RWPE2 (cell line): ENCODE data around the gene SEC24B.
"Not testable (repeated sequence)": the region's sequence is repeated elsewhere in the genome, so short reads cannot be mapped to it uniquely, and the experiment has no call there.

Experiments used
- ATAC-seq: fragments of 200-7000 bp; cut with Tn5 transposase; 3 replicates; pipeline ENCODE4 v1.9.1; 2021; ENCODE audit warnings: low read depth
- DNase-seq: peaks from one replicate; pipeline ENCODE4 v3.0.0-alpha.2; 2020; ENCODE audit warnings: low spot score
- H3K27ac ChIP-seq: fragments of 450-650 bp; 2 replicates; pipeline ENCODE4 v1.5.1; 2017; ENCODE audit warnings: mild to moderate bottlenecking; ENCODE audit not compliant: poor library complexity, severe bottlenecking
- H3K27me3 ChIP-seq: fragments of 250-450 bp; sonication (Bioruptor Pico); 2 replicates; pipeline ENCODE4 v1.5.1; 2021; ENCODE audit warnings: mild to moderate bottlenecking, moderate library complexity; ENCODE audit not compliant: insufficient read depth, poor library complexity, severe bottlenecking
- H3K36me3 ChIP-seq: fragments of 250-450 bp; sonication (Bioruptor Pico); 2 replicates; pipeline ENCODE4 v1.5.1; 2020; ENCODE audit warnings: low read depth, mild to moderate bottlenecking, moderate library complexity
- H3K4me1 ChIP-seq: fragments of 250-450 bp; sonication (Bioruptor Pico); 2 replicates; pipeline ENCODE4 v1.5.1; 2021; ENCODE audit warnings: mild to moderate bottlenecking, moderate library complexity; ENCODE audit not compliant: insufficient read depth, poor library complexity, severe bottlenecking
- H3K4me3 ChIP-seq: fragments of 250-450 bp; sonication (Bioruptor Pico); 2 replicates; pipeline ENCODE4 v1.5.1; 2021; ENCODE audit warnings: mild to moderate bottlenecking, moderate library complexity; ENCODE audit not compliant: severe bottlenecking
- H3K9me3 ChIP-seq: fragments of 250-450 bp; sonication (Bioruptor Pico); 2 replicates; pipeline ENCODE4 v1.5.1; 2021; ENCODE audit warnings: mild to moderate bottlenecking, moderate library complexity; ENCODE audit not compliant: severe bottlenecking
- CTCF ChIP-seq: fragments of 450-650 bp; IDR thresholded peaks from one replicate; pipeline ENCODE4 v1.5.1; 2017; ENCODE audit warnings: mild to moderate bottlenecking, moderate library complexity; ENCODE audit not compliant: poor library complexity, severe bottlenecking

The SEC24B gene

GRCh38 chr4:109578846-109579245 is 145.2 kb downstream of the SEC24B start:
- ATAC-seq (no peak), DNase-seq (no peak)
- H3K36me3 ChIP-seq: no peaks in the 10 kb centered on the region
- no peaks in the 10 kb centered on the region for H3K9me3 ChIP-seq
- H3K27me3 ChIP-seq: no peaks in the 10 kb centered on the region
- TF ChIP-seq CTCF: no peak
- no peak overlapping the region for H3K27ac ChIP-seq
- H3K4me1 ChIP-seq: no peaks in the 10 kb centered on the region
- no peak overlapping the region for H3K4me3 ChIP-seq

GRCh38 chr4:109579997-109580396 is 146.4 kb downstream of the SEC24B start:
- DNase-seq, H3K36me3 ChIP-seq: not testable (repeated sequence)

GRCh38 chr4:109588176-109588575 is 154.6 kb downstream of the SEC24B start:
- Histone ChIP-seq H3K9me3 (no peaks in the 10 kb centered on the region), H3K4me1 (no peaks in the 10 kb centered on the region), H3K27ac (no peak overlapping the region), H3K27me3 (no peaks in the 10 kb centered on the region), H3K4me3 (no peak overlapping the region), H3K36me3 (no peaks in the 10 kb centered on the region)
- DNase-seq (no peak), ATAC-seq (no peak)
- TF ChIP-seq CTCF: no peak

More at GRCh38 chr4:109579997-109580396, 146.4 kb downstream of the SEC24B start:
- not testable (repeated sequence) for ATAC-seq, H3K9me3 ChIP-seq, H3K27ac ChIP-seq, H3K4me3 ChIP-seq, H3K4me1 ChIP-seq, H3K27me3 ChIP-seq

- no peak for TF ChIP-seq CTCF
- Histone ChIP-seq H3K27me3 (no peaks in the 10 kb centered on the region), H3K9me3 (no peaks in the 10 kb centered on the region), H3K36me3 (no peaks in the 10 kb centered on the region), H3K27ac (peak overlapping the region; percentile 2), H3K4me3 (no peak overlapping the region), H3K4me1 (no peaks in the 10 kb centered on the region)
- peak; percentile 52 for ATAC-seq
- DNase-seq: no peak
These were observed 155.5 kb downstream of the SEC24B start for GRCh38 chr4:109589119-109589518.

GRCh38 chr4:109589605-109590004 is 156.0 kb downstream of the SEC24B start:
- no peaks in the 10 kb centered on the region for H3K4me1 ChIP-seq
- TF ChIP-seq CTCF: no peak
- no peak overlapping the region for H3K4me3 ChIP-seq
- no peaks in the 10 kb centered on the region for H3K36me3 ChIP-seq
- H3K9me3 ChIP-seq: no peaks in the 10 kb centered on the region
- H3K27me3 ChIP-seq: no peaks in the 10 kb centered on the region
- DNase-seq (no peak), ATAC-seq (no peak; the same call in 2 of the 3 replicates)
- H3K27ac ChIP-seq: peak overlapping the region; percentile 2
